NOMO-1 treated with DMSO at 0.1 percent for 48 hours (cell line): ENCODE data around the gene CFP.
"Not testable (repeated sequence)": the region's sequence is repeated elsewhere in the genome, so short reads cannot be mapped to it uniquely, and the experiment has no call there.

Source experiments
- DNase-seq: peaks from one replicate; lab custom pipeline; 2025; ENCODE audit not compliant: unreplicated experiment; lab: John Stamatoyannopoulos, UW

The CFP gene

GRCh38 chrX:47629419-47630200 is at the start of gene CFP:
CFP (minus strand) TSS chrX:47629930; CDS start chrX:47629844, 86 bp downstream.
- peak; percentile 48 for DNase-seq

- peak; percentile 22 for DNase-seq
Observed at GRCh38 chrX:47675959-47676859, 46.5 kb upstream of the CFP start.

- DNase-seq = no peak
Observed at GRCh38 chrX:47674776-47675175, 45.0 kb upstream of the CFP start.

GRCh38 chrX:47665797-47666196 is 36.1 kb upstream of the CFP start:
- DNase-seq = not testable (repeated sequence)

- DNase-seq = no peak
Observed at GRCh38 chrX:47664737-47665136, 35.0 kb upstream of the CFP start.

GRCh38 chrX:47662144-47662657 is 32.5 kb upstream of the CFP start:
- DNase-seq = no peak

GRCh38 chrX:47661539-47661938 is 31.8 kb upstream of the CFP start:
- DNase-seq = no peak

- DNase-seq = no peak
Observed at GRCh38 chrX:47659421-47659726, 29.6 kb upstream of the CFP start.

GRCh38 chrX:47658684-47659420 is 29.1 kb upstream of the CFP start, which contains the start of gene UXT:
UXT (minus strand) TSS chrX:47659180; CDS start chrX:47658927, 253 bp downstream.
- peak; percentile 91 for DNase-seq

- DNase-seq = no peak
Observed at GRCh38 chrX:47658301-47658683, 28.6 kb upstream of the CFP start.

- no peak for DNase-seq
Observed at GRCh38 chrX:47651043-47651905, 21.5 kb upstream of the CFP start.

GRCh38 chrX:47650164-47651042 is 20.7 kb upstream of the CFP start, which contains the start of gene ELK1:
ELK1 (minus strand) TSS chrX:47650563; CDS start chrX:47641441, 9,122 bp downstream.
- peak; percentile 89 for DNase-seq

- DNase-seq = no peak
Observed at GRCh38 chrX:47649781-47650163, 20.0 kb upstream of the CFP start.

- no peak for DNase-seq
Observed at GRCh38 chrX:47649271-47649670, 19.5 kb upstream of the CFP start.

- no peak for DNase-seq
Observed at GRCh38 chrX:47648376-47648775, 18.6 kb upstream of the CFP start.

GRCh38 chrX:47646636-47647035 is 16.9 kb upstream of the CFP start:
- DNase-seq = no peak

GRCh38 chrX:47645530-47645929 is 15.8 kb upstream of the CFP start:
- DNase-seq = no peak

- DNase-seq = no peak
Observed at GRCh38 chrX:47644557-47645091, 14.9 kb upstream of the CFP start.

- peak; percentile 11 for DNase-seq
Observed at GRCh38 chrX:47643926-47644325, 14.2 kb upstream of the CFP start.
